Adrenal gland (tissue), 12 donors: ENCODE data around the gene MYO10. TPM values are rescaled to one million over a fixed set of nuclear protein-coding genes. Genes with fewer than 3 reads are reported as not detected.

ENCODE experiments used
- DNase-seq, 7 donors: peaks; one replicate each; pipeline ENCODE4 v3.0.0-alpha.2; 2019 to 2020
- H3K27ac ChIP-seq, 5 donors: fragments of 200-600 bp; sonication (generic) in 4 of 5; 1 replicate in 3 of 5; 2 replicates in 2 of 5; pipeline versions ENCODE4 v1.5.1 to v1.8.0; 2016 to 2020; ENCODE audit warnings: mild to moderate bottlenecking in 1 of 5
- H3K27me3 ChIP-seq: fragments of 200-600 bp; 2 replicates; pipeline ENCODE4 v1.8.0; 2021
- H3K36me3 ChIP-seq, 2 donors: fragments of 200-600 bp; replicated peaks in 1 of 2; 1 replicate in 1 of 2; 2 replicates in 1 of 2; pipeline versions ENCODE4 v1.5.1 to v1.8.0; 2018 to 2022
- H3K4me1 ChIP-seq, 2 donors: fragments of 200-600 bp; replicated peaks in 1 of 2; 1 replicate in 1 of 2; 2 replicates in 1 of 2; pipeline versions ENCODE4 v1.5.1 to v1.8.0; 2018 to 2021
- H3K4me3 ChIP-seq, 4 donors: fragments of 200-600 bp; sonication (generic) in 3 of 4; one replicate each; pipeline ENCODE4 v1.5.1; 2016 to 2018
- H3K9me3 ChIP-seq, 3 donors: fragments of 200-600 bp; sonication (generic) in 1 of 3; replicated peaks in 1 of 3; 1 replicate in 2 of 3; 2 replicates in 1 of 3; pipeline versions ENCODE4 v1.5.1 to v1.8.0; 2016 to 2021
- POLR2A ChIP-seq, 2 donors: fragments of 450-650 bp; IDR thresholded peaks; one replicate each; pipeline ENCODE4 v1.6.1; 2017; ENCODE audit warnings: antibody characterized with exemption in 2 of 2, mild to moderate bottlenecking in 2 of 2, moderate library complexity in 1 of 2
- WGBS, 4 donors: extraction: QIAGEN DNeasy Blood & Tissue Kit in 2 of 4; methylation state at CpG; one replicate each; pipeline versions ENCODE4 v1.1.5 to v1.1.7; 2013 to 2017; 5-methylcytosine and 5-hydroxymethylcytosine counted together
- intact Hi-C, 2 donors: fragments of 100-400 bp; cut with DNase I; formaldehyde crosslinking; loops; one replicate each; pipeline versions ENCODE4 v1.14.1 to v1.15.0; 2022 to 2023
- polyA plus RNA-seq, 3 donors: library from polyadenylated mRNA; stranded (reverse); fragments of 200-250 nt in 2 of 3; fragments of 350-450 nt in 1 of 3; fragmentation: Illumina TruSeq in 1 of 3; extraction: RNeasy Lipid Tissue Mini Kit (QIAGEN cat#74804) in 1 of 3; gene quantifications; one replicate each; pipeline ENCODE4 v1.2.3, GENCODE V29; 2013 to 2014
- total RNA-seq, 9 donors: library from RNA; depleted of rRNA in 4 of 9; stranded (reverse); fragments of >200 nt in 4 of 9; fragments of 120-200 nt in 1 of 9; fragmentation: NEBNext Ultra II Directional in 1 of 9; extraction: Animal tissue kit (Norgen Biotek cat#: 25700) in 1 of 9; gene quantifications; one replicate each; pipeline versions ENCODE4 v1.1.0 to v1.2.4, GENCODE V29; 2013 to 2023
- TF ChIP-seq, protein P1 (sequence below), 6 experiments: fragments of 450-650 bp in 4 of 6; fragments of 200-600 bp in 2 of 6; sonication (generic) in 1 of 6; IDR thresholded peaks; 1 replicate in 5 of 6; 2 replicates in 1 of 6; pipeline versions ENCODE4 v1.5.1 to v1.8.0; 2016 to 2021; ENCODE audit warnings: antibody characterized with exemption in 6 of 6, mild to moderate bottlenecking in 2 of 6, moderate library complexity in 1 of 6
- donor health status: healthy with polysubstance abuse.
- donor health status: Bipolar disorder and iron deficiency.
- donor health status: DM: yes; HTN: yes; CAD: no.
- donor health status: DM: no; HTN: no; CAD: no.
- donor health status: DM: no; HTN: no; CAD: no.
- donor health status: DM: yes; HTN: yes; CAD: no.

Gene MYO10
- total and polyA plus RNA-seq, 12 donors: 2.2 to 38.9 (median 10.5) TPM

DNA sequence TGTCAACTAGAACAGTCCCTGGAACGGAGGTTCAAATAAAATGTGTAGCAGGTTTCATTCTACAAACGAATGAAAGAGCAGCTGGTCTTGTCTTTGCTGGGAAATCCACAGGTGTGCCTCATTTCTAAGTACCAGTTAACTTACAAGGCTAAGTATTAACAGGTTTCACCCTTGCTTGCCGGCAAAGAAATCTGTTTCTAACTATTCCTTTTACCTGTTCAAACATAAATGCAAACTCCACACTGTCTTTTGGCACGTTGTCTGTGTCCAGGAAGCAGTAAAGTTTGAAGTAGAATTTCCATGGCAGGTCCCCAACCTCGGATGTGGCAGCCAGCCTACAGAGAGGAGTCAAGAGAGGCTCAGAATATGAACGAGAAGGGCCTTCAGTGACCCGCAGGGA lies 264.9 kb downstream of the MYO10 start:
- no peak overlapping the region for H3K4me3 ChIP-seq
- no peak overlapping the region for H3K27ac ChIP-seq
- H3K36me3 ChIP-seq: no peaks in the 10 kb centered on the region
- H3K4me1 ChIP-seq: no peaks in the 10 kb centered on the region
- intact Hi-C loops: no loop called here
- no peak for TF ChIP-seq POLR2A (IDR thresholded peaks at IDR 0.05)
- TF ChIP-seq, protein P1, sequence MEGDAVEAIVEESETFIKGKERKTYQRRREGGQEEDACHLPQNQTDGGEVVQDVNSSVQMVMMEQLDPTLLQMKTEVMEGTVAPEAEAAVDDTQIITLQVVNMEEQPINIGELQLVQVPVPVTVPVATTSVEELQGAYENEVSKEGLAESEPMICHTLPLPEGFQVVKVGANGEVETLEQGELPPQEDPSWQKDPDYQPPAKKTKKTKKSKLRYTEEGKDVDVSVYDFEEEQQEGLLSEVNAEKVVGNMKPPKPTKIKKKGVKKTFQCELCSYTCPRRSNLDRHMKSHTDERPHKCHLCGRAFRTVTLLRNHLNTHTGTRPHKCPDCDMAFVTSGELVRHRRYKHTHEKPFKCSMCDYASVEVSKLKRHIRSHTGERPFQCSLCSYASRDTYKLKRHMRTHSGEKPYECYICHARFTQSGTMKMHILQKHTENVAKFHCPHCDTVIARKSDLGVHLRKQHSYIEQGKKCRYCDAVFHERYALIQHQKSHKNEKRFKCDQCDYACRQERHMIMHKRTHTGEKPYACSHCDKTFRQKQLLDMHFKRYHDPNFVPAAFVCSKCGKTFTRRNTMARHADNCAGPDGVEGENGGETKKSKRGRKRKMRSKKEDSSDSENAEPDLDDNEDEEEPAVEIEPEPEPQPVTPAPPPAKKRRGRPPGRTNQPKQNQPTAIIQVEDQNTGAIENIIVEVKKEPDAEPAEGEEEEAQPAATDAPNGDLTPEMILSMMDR (IDR thresholded peaks at IDR 0.05): no peak
- DNase-seq: no peak
- WGBS, 4 donors: 80 to 86% (median 83%) methylated on average over 7 of the region's 7 CpGs
- H3K9me3 ChIP-seq: no peaks in the 10 kb centered on the region
- H3K27me3 ChIP-seq: no peaks in the 10 kb centered on the region

DNA sequence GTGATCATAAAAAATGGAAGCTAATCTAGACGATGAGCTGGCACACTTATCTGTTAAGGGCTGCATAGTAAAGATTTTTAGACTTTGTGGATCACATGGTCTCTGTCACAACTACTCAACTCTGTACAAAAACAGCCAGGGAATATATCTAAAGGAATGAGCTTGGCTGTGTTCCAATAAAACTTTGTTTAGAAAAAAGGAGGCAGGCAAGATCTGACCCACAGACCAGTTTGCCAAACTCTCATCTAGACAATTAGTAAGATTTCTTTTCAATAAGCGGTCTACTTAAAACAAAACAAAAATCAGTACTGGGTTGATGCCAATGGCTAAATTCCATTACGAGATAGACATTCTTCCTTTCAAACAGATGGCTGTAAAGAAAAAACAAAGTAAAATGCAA lies 266.3 kb downstream of the MYO10 start:
- no peaks in the 10 kb centered on the region for H3K36me3 ChIP-seq
- DNase-seq: no peak
- no peak for TF ChIP-seq POLR2A (IDR thresholded peaks at IDR 0.05)
- TF ChIP-seq, protein P1 (IDR thresholded peaks at IDR 0.05): no peak
- H3K4me3 ChIP-seq: no peak overlapping the region
- WGBS, 4 donors: 53 to 68% (median 64%) methylated on average over 3 of the region's 3 CpGs
- H3K27me3 ChIP-seq: no peaks in the 10 kb centered on the region
- intact Hi-C loops: no loop called here
- H3K9me3 ChIP-seq: no peaks in the 10 kb centered on the region
- H3K4me1 ChIP-seq: no peaks in the 10 kb centered on the region
- no peak overlapping the region for H3K27ac ChIP-seq

DNA sequence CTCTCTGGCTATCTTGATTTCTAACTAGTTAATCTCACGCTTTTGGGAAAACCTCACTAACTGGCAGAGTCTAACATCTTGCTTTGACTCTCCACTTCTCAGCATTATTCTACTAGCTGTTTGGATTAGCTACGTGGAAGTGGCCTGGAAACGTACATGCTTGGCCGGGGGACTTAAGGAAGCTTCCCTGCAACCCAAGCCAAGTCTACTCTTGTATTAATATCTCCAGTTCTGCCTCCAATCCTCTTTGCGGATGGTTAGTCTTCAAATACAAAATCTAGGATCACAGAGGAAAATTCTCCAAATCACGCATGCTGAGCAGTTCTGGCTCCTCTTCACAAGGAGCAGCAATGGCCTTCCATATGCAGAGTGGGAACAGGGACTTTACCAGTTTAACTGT lies 267.5 kb downstream of the MYO10 start:
- H3K9me3 ChIP-seq: no peaks in the 10 kb centered on the region
- TF ChIP-seq, protein P1 (IDR thresholded peaks at IDR 0.05): no peak
- TF ChIP-seq POLR2A (IDR thresholded peaks at IDR 0.05): no peak
- H3K27me3 ChIP-seq: no peaks in the 10 kb centered on the region
- intact Hi-C loops: no loop called here
- H3K27ac ChIP-seq: no peak overlapping the region
- H3K4me3 ChIP-seq: no peak overlapping the region
- WGBS, 4 donors: 86 to 90% (median 87%) methylated on average over 6 of the region's 6 CpGs
- no peaks in the 10 kb centered on the region for H3K4me1 ChIP-seq
- H3K36me3 ChIP-seq: no peaks in the 10 kb centered on the region
- DNase-seq: no peak

DNA sequence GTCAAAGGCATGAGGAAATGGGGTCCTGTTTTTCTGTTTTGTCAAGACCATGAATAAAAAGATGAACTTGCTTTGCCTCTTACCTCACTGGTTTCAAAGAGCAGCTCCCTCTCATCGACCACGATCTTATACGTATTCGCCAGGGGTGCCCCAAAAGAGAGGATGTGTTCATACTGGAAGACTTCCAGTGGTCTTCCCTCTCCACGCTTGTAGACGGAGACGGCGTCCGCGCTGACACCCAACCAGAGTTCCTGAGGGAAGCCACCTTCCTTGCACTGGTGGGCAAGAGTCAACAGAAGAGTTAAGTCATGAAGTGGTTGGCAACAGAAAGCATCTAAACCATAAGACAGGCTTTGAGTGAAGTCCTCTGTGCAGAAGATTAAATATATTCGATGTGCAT lies 267.9 kb downstream of the MYO10 start:
- Histone ChIP-seq H3K9me3 (no peaks in the 10 kb centered on the region), H3K27me3 (no peaks in the 10 kb centered on the region), H3K36me3 (no peaks in the 10 kb centered on the region), H3K4me3 (no peak overlapping the region), H3K4me1 (no peaks in the 10 kb centered on the region), H3K27ac (no peak overlapping the region)
- no peak for TF ChIP-seq POLR2A (IDR thresholded peaks at IDR 0.05)
- TF ChIP-seq, protein P1 (IDR thresholded peaks at IDR 0.05): no peak
- DNase-seq: no peak
- WGBS, 4 donors: 82 to 93% (median 90%) methylated on average over 11 of the region's 11 CpGs
- intact Hi-C loops: no loop called here
